ENCODE measurements around the gene TIMP4.
A peak's percentile ranks its signal among the peaks of the same experiment; 100 is the strongest.

The TIMP4 gene

GRCh38 chr3:12147049-12147780 lies 11.5 kb downstream of the TIMP4 start:
- no peak for TF ChIP-seq CTCF (IDR thresholded peaks at IDR 0.05; ENCODE audit: extremely low read depth, insufficient read depth, missing control alignments)
- DNase-seq (ENCODE audit: low spot score): no peak
- in situ Hi-C loops (cut with MboI; ENCODE audit: low pct_unique_long_range_greater_than_20kb, low sequenced_read_pairs, unreplicated experiment): no loop called here

- no peak for TF ChIP-seq CTCF (IDR thresholded peaks at IDR 0.05; ENCODE audit: extremely low read depth, insufficient read depth, missing control alignments)
- no peak for DNase-seq (ENCODE audit: low spot score)
- in situ Hi-C loops (cut with MboI; ENCODE audit: low pct_unique_long_range_greater_than_20kb, low sequenced_read_pairs, unreplicated experiment): no loop called here
Measured at GRCh38 chr3:12143949-12144504, 14.7 kb downstream of the TIMP4 start.

GRCh38 chr3:12142476-12142875 lies 16.2 kb downstream of the TIMP4 start:
- TF ChIP-seq CTCF (IDR thresholded peaks at IDR 0.05; ENCODE audit: extremely low read depth, insufficient read depth, missing control alignments): no peak
- DNase-seq (ENCODE audit: low spot score): no peak
- in situ Hi-C loops (cut with MboI; ENCODE audit: low pct_unique_long_range_greater_than_20kb, low sequenced_read_pairs, unreplicated experiment): no loop called here

- in situ Hi-C loops (cut with MboI; ENCODE audit: low pct_unique_long_range_greater_than_20kb, low sequenced_read_pairs, unreplicated experiment): no loop called here
- no peak for DNase-seq (ENCODE audit: low spot score)
- no peak for TF ChIP-seq CTCF (IDR thresholded peaks at IDR 0.05; ENCODE audit: extremely low read depth, insufficient read depth, missing control alignments)
Measured at GRCh38 chr3:12141350-12141749, 17.4 kb downstream of the TIMP4 start.

- in situ Hi-C loops (cut with MboI; ENCODE audit: low pct_unique_long_range_greater_than_20kb, low sequenced_read_pairs, unreplicated experiment): loop anchor here (10.0 kb wide), 1 partner anchor 336 kb away; no protein-coding TSS in a partner anchor
- TF ChIP-seq CTCF (IDR thresholded peaks at IDR 0.05; ENCODE audit: extremely low read depth, insufficient read depth, missing control alignments): peak; percentile 33
- DNase-seq (ENCODE audit: low spot score): no peak
Measured at GRCh38 chr3:12139111-12139511, 19.6 kb downstream of the TIMP4 start.

GRCh38 chr3:12138044-12138443 lies 20.7 kb downstream of the TIMP4 start:
- peak; percentile 62 for TF ChIP-seq CTCF (IDR thresholded peaks at IDR 0.05; ENCODE audit: extremely low read depth, insufficient read depth, missing control alignments)
- in situ Hi-C loops (cut with MboI; ENCODE audit: low pct_unique_long_range_greater_than_20kb, low sequenced_read_pairs, unreplicated experiment): loop anchor here (10.0 kb wide), 1 partner anchor 337 kb away; no protein-coding TSS in a partner anchor
- DNase-seq (ENCODE audit: low spot score): no peak

Data from GM13977 (cell line).